Stomach smooth muscle (tissue), 2 donors: Measurements from ENCODE around the gene PRSS27.

Experiments used
- H3K27ac ChIP-seq: one replicate; pipeline ENCODE4 v1.7.0; 2013; ENCODE audit warnings: mild to moderate bottlenecking, low read length, inconsistent platforms
- H3K27me3 ChIP-seq, 2 donors: one replicate each; pipeline ENCODE4 v1.7.0; 2013; ENCODE audit warnings: low read length in 2 of 2; ENCODE audit not compliant: insufficient read depth in 2 of 2, control insufficient read depth in 1 of 2
- H3K36me3 ChIP-seq, 2 donors: one replicate each; pipeline ENCODE4 v1.7.0; 2013; ENCODE audit warnings: low read length in 2 of 2; ENCODE audit not compliant: control insufficient read depth in 2 of 2, insufficient read depth in 2 of 2
- H3K4me1 ChIP-seq: one replicate; pipeline ENCODE4 v1.7.0; 2013; ENCODE audit warnings: low read length; ENCODE audit not compliant: control insufficient read depth, insufficient read depth
- H3K4me3 ChIP-seq, 2 donors: one replicate each; pipeline ENCODE4 v1.7.0; 2013; ENCODE audit warnings: low read length in 2 of 2
- H3K9ac ChIP-seq, 2 donors: one replicate each; pipeline ENCODE4 v1.7.0; 2013; ENCODE audit warnings: low read length in 2 of 2, mild to moderate bottlenecking in 1 of 2
- H3K9me3 ChIP-seq, 2 donors: one replicate each; pipeline ENCODE4 v1.7.0; 2013; ENCODE audit warnings: low read length in 2 of 2; ENCODE audit not compliant: control insufficient read depth in 2 of 2
- donor health status: healthy.
- donor health status: Pancreatic carcinoma.

Gene PRSS27

GRCh38 chr16:2706611-2707311, 13.3 kb downstream of the PRSS27 start:
- Histone ChIP-seq H3K4me3 (no peak overlapping the region), H3K9ac (no peak overlapping the region), H3K27ac (no peak overlapping the region), H3K9me3 (no peaks in the 10 kb centered on the region), H3K27me3 (no peaks in the 10 kb centered on the region), H3K4me1 (no peaks in the 10 kb centered on the region), H3K36me3 (peaks cover 10 to 28% of the 10 kb centered on the region in 2 donors)

- no peak overlapping the region for H3K27ac ChIP-seq
- peaks cover 10 to 28% of the 10 kb centered on the region in 2 donors for H3K36me3 ChIP-seq
Observed at GRCh38 chr16:2706085-2706484, 13.9 kb downstream of the PRSS27 start.

GRCh38 chr16:2705351-2705750, 14.7 kb downstream of the PRSS27 start:
- H3K36me3 ChIP-seq: peaks cover 10 to 30% of the 10 kb centered on the region in 2 donors
- no peak overlapping the region for H3K9ac ChIP-seq
- no peaks in the 10 kb centered on the region for H3K9me3 ChIP-seq

More at GRCh38 chr16:2706085-2706484, 13.9 kb downstream of the PRSS27 start:
- Histone ChIP-seq H3K27me3 (no peaks in the 10 kb centered on the region), H3K4me3 (no peak overlapping the region), H3K9ac (no peak overlapping the region), H3K4me1 (no peaks in the 10 kb centered on the region), H3K9me3 (no peaks in the 10 kb centered on the region)

GRCh38 chr16:2704983-2705275, 15.1 kb downstream of the PRSS27 start:
- Histone ChIP-seq H3K9me3 (no peaks in the 10 kb centered on the region), H3K4me1 (no peaks in the 10 kb centered on the region), H3K36me3 (peaks cover 14 to 33% of the 10 kb centered on the region in 2 donors), H3K4me3 (no peak overlapping the region), H3K27me3 (no peaks in the 10 kb centered on the region), H3K27ac (no peak overlapping the region), H3K9ac (no peak overlapping the region)

More at GRCh38 chr16:2705351-2705750, 14.7 kb downstream of the PRSS27 start:
- H3K27ac ChIP-seq: no peak overlapping the region
- no peak overlapping the region for H3K4me3 ChIP-seq
- no peaks in the 10 kb centered on the region for H3K27me3 ChIP-seq
- H3K4me1 ChIP-seq: no peaks in the 10 kb centered on the region

GRCh38 chr16:2704166-2704982, 15.7 kb downstream of the PRSS27 start:
- Histone ChIP-seq H3K9ac (no peak overlapping the region), H3K36me3 (peaks cover 17 to 35% of the 10 kb centered on the region in 2 donors)

GRCh38 chr16:2702871-2703745, 16.9 kb downstream of the PRSS27 start:
- Histone ChIP-seq H3K9ac (no peak overlapping the region), H3K9me3 (no peaks in the 10 kb centered on the region), H3K27me3 (no peaks in the 10 kb centered on the region), H3K36me3 (peaks cover 21 to 32% of the 10 kb centered on the region in 2 donors), H3K4me1 (no peaks in the 10 kb centered on the region), H3K27ac (no peak overlapping the region), H3K4me3 (no peak overlapping the region)

More at GRCh38 chr16:2704166-2704982, 15.7 kb downstream of the PRSS27 start:
- no peaks in the 10 kb centered on the region for H3K9me3 ChIP-seq
- H3K27me3 ChIP-seq: no peaks in the 10 kb centered on the region
- no peak overlapping the region for H3K4me3 ChIP-seq
- no peak overlapping the region for H3K27ac ChIP-seq
- no peaks in the 10 kb centered on the region for H3K4me1 ChIP-seq

DNA sequence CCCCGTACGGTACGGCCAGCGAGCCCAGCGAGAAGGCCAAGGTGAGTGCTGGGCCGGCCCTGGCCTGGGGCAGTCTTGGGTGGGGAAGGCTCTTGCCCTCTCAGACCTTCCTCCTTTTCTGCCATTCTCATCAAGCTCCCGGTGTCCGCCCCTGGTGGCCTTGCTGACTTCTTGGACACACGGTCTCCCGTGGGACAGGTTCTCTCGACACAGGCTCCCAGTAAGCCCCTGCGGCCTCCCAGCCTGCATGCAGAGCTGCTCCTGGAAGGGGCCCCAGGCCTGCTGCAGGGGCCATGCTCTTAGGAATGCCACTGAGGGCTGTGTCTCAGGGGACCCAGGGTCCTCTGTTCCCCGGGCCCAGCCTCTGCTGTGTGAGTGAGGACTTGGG, 17.6 kb downstream of the PRSS27 start:
- H3K4me3 ChIP-seq: no peak overlapping the region
- H3K9me3 ChIP-seq: no peaks in the 10 kb centered on the region
- no peaks in the 10 kb centered on the region for H3K4me1 ChIP-seq
- H3K9ac ChIP-seq: no peak overlapping the region
- H3K27me3 ChIP-seq: no peaks in the 10 kb centered on the region
- peaks cover 18 to 28% of the 10 kb centered on the region in 2 donors for H3K36me3 ChIP-seq
- no peak overlapping the region for H3K27ac ChIP-seq

DNA sequence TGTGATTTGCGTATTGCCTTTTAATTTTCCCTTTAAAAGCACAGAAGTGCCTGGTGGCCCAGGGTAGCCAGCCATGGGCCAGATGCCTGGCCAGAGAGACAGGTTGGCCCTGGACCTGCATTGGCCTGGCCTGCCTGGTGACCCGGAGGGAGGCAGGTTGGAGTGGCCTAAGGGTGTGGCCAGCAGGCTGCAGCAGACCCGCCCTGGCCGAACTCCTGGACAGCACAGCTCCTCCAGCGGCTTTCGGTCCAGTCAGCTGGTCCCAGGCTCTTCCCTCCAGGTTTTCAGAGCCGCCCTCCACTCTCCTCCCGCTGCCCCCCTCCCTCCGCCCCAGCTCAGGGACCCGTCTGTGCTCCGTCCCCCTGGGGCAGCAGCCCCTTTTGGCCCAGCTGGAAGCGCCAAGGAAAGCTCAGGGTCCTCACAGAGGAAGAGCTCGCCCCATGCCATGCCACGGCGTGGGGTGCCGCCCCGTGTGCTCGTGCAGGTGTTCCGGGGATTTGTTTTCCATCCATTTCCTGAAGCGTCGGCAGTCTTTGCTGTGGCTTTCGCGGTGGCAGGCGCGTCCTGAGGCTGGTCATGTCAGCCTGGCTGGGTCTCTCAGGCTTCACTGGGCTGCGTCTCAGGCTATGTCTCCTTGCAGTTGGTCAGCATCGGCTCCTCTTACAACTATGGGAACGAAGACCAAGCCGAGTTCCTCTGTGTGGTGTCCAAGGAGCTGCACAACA, 18.1 kb downstream of the PRSS27 start:
- Histone ChIP-seq H3K27me3 (no peaks in the 10 kb centered on the region), H3K27ac (no peak overlapping the region), H3K4me3 (no peak overlapping the region), H3K36me3 (peaks cover 17 to 31% of the 10 kb centered on the region in 2 donors), H3K9me3 (no peaks in the 10 kb centered on the region), H3K4me1 (no peaks in the 10 kb centered on the region), H3K9ac (no peak overlapping the region)

- H3K27ac ChIP-seq: no peak overlapping the region
- H3K27me3 ChIP-seq: no peaks in the 10 kb centered on the region
- no peaks in the 10 kb centered on the region for H3K9me3 ChIP-seq
- H3K4me3 ChIP-seq: no peak overlapping the region
- H3K9ac ChIP-seq: no peak overlapping the region
- peaks cover 17 to 31% of the 10 kb centered on the region in 2 donors for H3K36me3 ChIP-seq
- no peaks in the 10 kb centered on the region for H3K4me1 ChIP-seq
Observed at GRCh38 chr16:2701272-2701671, 18.8 kb downstream of the PRSS27 start.

- Histone ChIP-seq H3K27ac (no peak overlapping the region), H3K9me3 (no peaks in the 10 kb centered on the region), H3K9ac (no peak overlapping the region), H3K4me1 (no peaks in the 10 kb centered on the region), H3K4me3 (no peak overlapping the region), H3K27me3 (no peaks in the 10 kb centered on the region), H3K36me3 (peaks cover 17 to 31% of the 10 kb centered on the region in 2 donors)
Observed at GRCh38 chr16:2700786-2701185, 19.2 kb downstream of the PRSS27 start.
